Measurements from ENCODE around the gene CDK18. TPM values are rescaled to one million over a fixed set of nuclear protein-coding genes. Genes with fewer than 3 reads are reported as not detected.

Gene CDK18
- total RNA-seq, 1 donor, result 0.27 TPM

GRCh38 chr1:205517288-205517687 lies 12.8 kb downstream of the CDK18 start:
- no peak overlapping the region for H3K4me3 ChIP-seq (ENCODE audit: low read depth, low read length)
- no peak for DNase-seq (ENCODE audit: low read depth)
- TF ChIP-seq CTCF (IDR thresholded peaks at IDR 0.05; ENCODE audit: insufficient read depth, low read length), result no peak

- no peak overlapping the region for H3K4me3 ChIP-seq (ENCODE audit: low read depth, low read length)
- no peak for DNase-seq (ENCODE audit: low read depth)
- no peak for TF ChIP-seq CTCF (IDR thresholded peaks at IDR 0.05; ENCODE audit: insufficient read depth, low read length)
Observed at GRCh38 chr1:205517763-205518162, 13.3 kb downstream of the CDK18 start.

- no peak for DNase-seq (ENCODE audit: low read depth)
- no peak for TF ChIP-seq CTCF (IDR thresholded peaks at IDR 0.05; ENCODE audit: insufficient read depth, low read length)
- no peak overlapping the region for H3K4me3 ChIP-seq (ENCODE audit: low read depth, low read length)
Observed at GRCh38 chr1:205518661-205519540, 14.4 kb downstream of the CDK18 start.

- no peak for TF ChIP-seq CTCF (IDR thresholded peaks at IDR 0.05; ENCODE audit: insufficient read depth, low read length)
- DNase-seq (ENCODE audit: low read depth), result no peak
- no peak overlapping the region for H3K4me3 ChIP-seq (ENCODE audit: low read depth, low read length)
Observed at GRCh38 chr1:205519541-205520131, 15.2 kb downstream of the CDK18 start.

- no peak for TF ChIP-seq CTCF (IDR thresholded peaks at IDR 0.05; ENCODE audit: insufficient read depth, low read length)
- no peak for DNase-seq (ENCODE audit: low read depth)
- H3K4me3 ChIP-seq (ENCODE audit: low read depth, low read length), result no peak overlapping the region
Observed at GRCh38 chr1:205520709-205521108, 16.2 kb downstream of the CDK18 start.

GRCh38 chr1:205521686-205522085 lies 17.2 kb downstream of the CDK18 start:
- no peak for TF ChIP-seq CTCF (IDR thresholded peaks at IDR 0.05; ENCODE audit: insufficient read depth, low read length)
- DNase-seq (ENCODE audit: low read depth), result no peak

More at GRCh38 chr1:205521686-205522085, 17.2 kb downstream of the CDK18 start:
- no peak overlapping the region for H3K4me3 ChIP-seq (ENCODE audit: low read depth, low read length)

All from fibroblast of the aortic adventitia (primary cell).